Left ventricle myocardium inferior (tissue), 1 donor: Measurements from ENCODE around the gene ALPK1. TPM values are rescaled to one million over a fixed set of nuclear protein-coding genes. Genes with fewer than 3 reads are reported as not detected.

Source experiments
- DNase-seq: peaks from one replicate; pipeline ENCODE4 v3.0.0-alpha.2; 2020
- H3K27ac ChIP-seq: fragments of 200-600 bp; replicated peaks from 2 replicates; pipeline ENCODE4 v1.8.0; 2021
- H3K27me3 ChIP-seq: fragments of 200-600 bp; 2 replicates; pipeline ENCODE4 v1.8.0; 2021; ENCODE audit warnings: low read depth
- H3K36me3 ChIP-seq: fragments of 200-600 bp; 2 replicates; pipeline ENCODE4 v1.8.0; 2021
- H3K4me1 ChIP-seq: fragments of 200-600 bp; 2 replicates; pipeline ENCODE4 v1.8.0; 2021
- H3K4me3 ChIP-seq: fragments of 200-600 bp; 2 replicates; pipeline ENCODE4 v1.8.0; 2021; ENCODE audit warnings: mild to moderate bottlenecking, moderate library complexity
- H3K9me3 ChIP-seq: fragments of 200-600 bp; replicated peaks from 2 replicates; pipeline ENCODE4 v1.8.0; 2021
- intact Hi-C: fragments of 100-400 bp; cut with micrococcal nuclease; formaldehyde crosslinking; loops from one replicate; pipeline ENCODE4 v1.11.0; 2022
- total RNA-seq: library from RNA; stranded (reverse); fragmentation: NEBNext Ultra II Directional; extraction: Animal tissue kit (Norgen Biotek cat#: 25700); gene quantifications from one replicate; pipeline ENCODE4 v1.2.1, GENCODE V29; 2021
- TF ChIP-seq, protein P1 (sequence below): fragments of 200-600 bp; IDR thresholded peaks from 2 replicates; pipeline ENCODE4 v1.8.0; 2021; ENCODE audit warnings: antibody characterized with exemption, mild to moderate bottlenecking, borderline replicate concordance
- donor health status: DM: no; HTN: yes; CAD: no; lungs with severe emphysema.

Gene ALPK1
- total RNA-seq, 1 donor from 2014 or later, result 3.1 TPM

GRCh38 chr4:112266823-112267222, 30.3 kb upstream of the ALPK1 start:
- Histone ChIP-seq H3K4me3 (no peak overlapping the region), H3K9me3 (no peaks in the 10 kb centered on the region), H3K36me3 (peaks cover 16% of the 10 kb centered on the region), H3K27ac (no peak overlapping the region), H3K27me3 (no peaks in the 10 kb centered on the region), H3K4me1 (peaks cover 21% of the 10 kb centered on the region)
- TF ChIP-seq, protein P1, sequence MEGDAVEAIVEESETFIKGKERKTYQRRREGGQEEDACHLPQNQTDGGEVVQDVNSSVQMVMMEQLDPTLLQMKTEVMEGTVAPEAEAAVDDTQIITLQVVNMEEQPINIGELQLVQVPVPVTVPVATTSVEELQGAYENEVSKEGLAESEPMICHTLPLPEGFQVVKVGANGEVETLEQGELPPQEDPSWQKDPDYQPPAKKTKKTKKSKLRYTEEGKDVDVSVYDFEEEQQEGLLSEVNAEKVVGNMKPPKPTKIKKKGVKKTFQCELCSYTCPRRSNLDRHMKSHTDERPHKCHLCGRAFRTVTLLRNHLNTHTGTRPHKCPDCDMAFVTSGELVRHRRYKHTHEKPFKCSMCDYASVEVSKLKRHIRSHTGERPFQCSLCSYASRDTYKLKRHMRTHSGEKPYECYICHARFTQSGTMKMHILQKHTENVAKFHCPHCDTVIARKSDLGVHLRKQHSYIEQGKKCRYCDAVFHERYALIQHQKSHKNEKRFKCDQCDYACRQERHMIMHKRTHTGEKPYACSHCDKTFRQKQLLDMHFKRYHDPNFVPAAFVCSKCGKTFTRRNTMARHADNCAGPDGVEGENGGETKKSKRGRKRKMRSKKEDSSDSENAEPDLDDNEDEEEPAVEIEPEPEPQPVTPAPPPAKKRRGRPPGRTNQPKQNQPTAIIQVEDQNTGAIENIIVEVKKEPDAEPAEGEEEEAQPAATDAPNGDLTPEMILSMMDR, result peak; percentile 61
- no peak for DNase-seq
- intact Hi-C loops, result no loop called here

GRCh38 chr4:112270051-112270450, 27.1 kb upstream of the ALPK1 start:
- Histone ChIP-seq H3K4me3 (no peak overlapping the region), H3K27me3 (no peaks in the 10 kb centered on the region)
- TF ChIP-seq, protein P1, result no peak

GRCh38 chr4:112270640-112271421, 26.3 kb upstream of the ALPK1 start:
- H3K27ac ChIP-seq, result no peak overlapping the region
- H3K27me3 ChIP-seq, result no peaks in the 10 kb centered on the region
- peaks cover 3% of the 10 kb centered on the region for H3K36me3 ChIP-seq
- H3K9me3 ChIP-seq, result no peaks in the 10 kb centered on the region
- intact Hi-C loops, result no loop called here
- H3K4me1 ChIP-seq, result peaks cover 21% of the 10 kb centered on the region
- no peak overlapping the region for H3K4me3 ChIP-seq
- no peak for DNase-seq
- TF ChIP-seq, protein P1, result no peak

More at GRCh38 chr4:112270051-112270450, 27.1 kb upstream of the ALPK1 start:
- Histone ChIP-seq H3K36me3 (peaks cover 5% of the 10 kb centered on the region), H3K27ac (no peak overlapping the region), H3K4me1 (peaks cover 21% of the 10 kb centered on the region), H3K9me3 (no peaks in the 10 kb centered on the region)
- intact Hi-C loops, result no loop called here
- no peak for DNase-seq

DNA sequence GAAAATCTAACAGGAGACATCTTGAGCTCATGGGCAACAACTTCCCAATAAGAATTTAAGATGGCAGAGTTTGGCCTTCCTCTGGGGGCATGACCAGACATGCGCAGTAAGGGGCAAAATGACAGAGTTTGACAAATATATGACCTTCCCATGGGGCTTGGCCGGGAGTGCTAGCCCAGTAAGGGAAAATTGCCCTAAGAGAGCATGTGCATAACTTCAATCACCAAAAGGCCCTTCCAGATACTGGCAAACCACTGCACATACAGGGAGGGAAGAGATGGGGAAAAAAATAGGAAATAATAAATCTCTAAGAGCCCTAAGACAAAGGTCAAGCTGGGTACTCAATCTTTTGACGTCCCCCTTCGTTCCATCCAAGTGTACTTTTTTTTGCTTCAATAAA, 24.9 kb upstream of the ALPK1 start:
- intact Hi-C loops, result no loop called here
- Histone ChIP-seq H3K4me3 (no peak overlapping the region), H3K36me3 (no peaks in the 10 kb centered on the region), H3K27me3 (no peaks in the 10 kb centered on the region), H3K9me3 (no peaks in the 10 kb centered on the region), H3K27ac (no peak overlapping the region), H3K4me1 (peaks cover 30% of the 10 kb centered on the region)
- no peak for DNase-seq
- TF ChIP-seq, protein P1, result no peak

DNA sequence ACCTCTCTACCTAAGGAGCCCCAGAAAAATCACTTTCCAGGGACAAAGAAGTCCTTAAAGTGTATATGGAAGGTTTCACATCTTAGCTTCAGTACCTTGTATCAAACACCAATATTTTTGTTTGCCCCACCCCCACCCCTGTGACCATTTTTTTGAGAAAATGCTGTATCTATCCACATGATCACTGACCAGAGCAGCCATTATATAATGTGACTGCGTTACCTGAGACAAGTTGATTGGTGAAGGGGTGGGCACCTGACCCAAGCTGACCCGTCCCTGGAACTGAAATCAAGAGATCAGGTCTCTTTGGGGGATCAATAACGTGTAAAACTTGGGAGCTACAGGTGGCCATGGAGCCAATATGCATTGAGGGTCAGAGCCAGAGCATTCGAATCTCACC, 22.2 kb upstream of the ALPK1 start:
- Histone ChIP-seq H3K4me3 (no peak overlapping the region), H3K27ac (no peak overlapping the region), H3K36me3 (peaks cover 3% of the 10 kb centered on the region), H3K9me3 (no peaks in the 10 kb centered on the region), H3K4me1 (peaks cover 26% of the 10 kb centered on the region), H3K27me3 (no peaks in the 10 kb centered on the region)
- intact Hi-C loops, result no loop called here
- TF ChIP-seq, protein P1, result no peak
- no peak for DNase-seq
